NCI-H1092 treated with DMSO at 0.1 percent for 48 hours (cell line): ENCODE results near the gene CASK.
A peak's percentile ranks its signal among the peaks of the same experiment; 100 is the strongest.

Experiments
- DNase-seq: peaks from one replicate; lab custom pipeline; 2025; lab: John Stamatoyannopoulos, UW

The CASK gene

DNA sequence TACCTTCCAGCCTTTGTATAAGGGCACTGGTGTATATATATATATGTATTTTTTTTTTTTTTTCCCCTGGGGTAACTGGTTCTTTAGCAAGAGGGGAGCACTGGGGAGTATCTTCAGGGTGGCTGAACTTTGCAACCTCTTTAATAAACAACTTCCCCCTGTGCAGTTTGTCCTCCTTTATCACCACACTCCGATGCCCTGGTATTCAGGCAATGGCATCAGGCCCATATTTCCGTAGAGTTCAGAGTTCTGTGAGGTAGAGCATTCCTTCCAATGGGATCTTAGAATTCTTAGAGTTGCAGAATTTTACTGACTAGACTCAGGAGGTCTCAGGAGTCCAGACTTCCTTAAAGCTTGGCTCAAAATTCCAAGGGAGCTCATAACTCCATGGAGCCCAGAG, 451.6 kb downstream of the CASK start:
- DNase-seq, result no peak

DNA sequence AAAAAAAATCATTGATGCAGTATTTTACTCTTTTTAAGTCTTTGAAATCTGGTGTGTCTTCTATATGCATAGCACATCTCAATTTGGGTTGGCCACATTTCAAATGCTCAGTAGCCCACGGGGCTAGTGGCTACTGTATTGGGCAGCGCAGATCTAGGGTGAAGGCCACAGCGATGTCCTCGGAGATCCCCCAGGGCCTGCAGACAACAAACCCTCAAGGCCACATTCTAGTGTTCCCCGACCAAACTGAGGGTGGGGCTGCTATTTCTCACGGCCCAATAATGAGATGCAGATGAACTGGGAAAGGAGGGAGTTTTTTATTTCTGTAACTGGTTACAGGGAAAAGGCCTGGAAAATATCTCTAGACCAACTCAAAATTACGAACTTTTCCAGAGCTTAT, 452.6 kb downstream of the CASK start:
- no peak for DNase-seq

DNA sequence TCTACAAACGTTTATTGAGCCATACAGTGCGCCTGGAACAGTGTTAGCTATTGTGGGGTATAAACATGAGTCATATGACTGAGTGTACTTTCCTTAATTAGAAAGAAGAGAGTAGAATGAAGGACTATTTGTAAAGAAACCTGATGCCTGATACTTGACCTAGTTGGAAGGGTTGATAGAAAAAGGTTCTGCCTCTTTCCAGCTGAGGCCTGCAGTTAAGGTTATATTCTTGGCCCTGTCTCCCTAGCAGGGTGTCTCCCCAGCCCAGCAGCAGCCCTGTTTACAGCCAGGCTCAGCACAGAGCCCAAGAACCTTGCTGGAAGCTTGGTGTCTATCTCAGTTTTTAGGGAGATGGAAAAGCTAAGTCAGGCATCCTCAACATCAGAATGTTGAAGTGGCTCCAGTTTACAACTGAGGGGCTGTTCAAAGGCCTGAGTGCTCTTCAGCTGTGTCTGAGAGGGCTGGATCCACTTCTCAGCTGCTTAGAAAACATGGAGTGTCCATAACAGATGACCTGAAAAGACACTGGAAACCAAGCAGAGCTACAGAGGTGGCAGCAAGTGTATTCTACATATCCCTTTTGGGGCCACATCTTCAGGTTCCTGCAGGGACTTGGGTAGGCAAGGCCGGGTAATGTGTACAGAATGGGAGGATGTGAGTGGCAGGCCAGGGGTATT, 454.6 kb downstream of the CASK start:
- DNase-seq, result peak; percentile 92
